ENCODE data around the gene SYCE1L.
A peak's percentile ranks its signal among the peaks of the same experiment; 100 is the strongest.

The SYCE1L gene

DNA sequence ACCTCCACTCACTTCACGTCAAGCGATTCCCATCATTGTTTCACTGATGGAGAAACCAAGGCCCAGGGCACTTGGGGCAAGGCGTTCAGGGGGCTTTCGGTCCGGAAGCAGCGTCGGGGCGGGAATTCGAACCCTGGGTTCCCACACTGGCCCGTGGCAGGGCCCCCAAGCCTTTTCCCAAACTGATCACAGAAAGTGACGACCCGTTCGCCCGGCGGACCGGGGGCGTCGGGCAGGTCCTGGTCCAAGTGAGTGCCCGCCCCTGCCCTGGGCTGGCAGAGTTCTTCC is 9.1 kb upstream of the SYCE1L start:
- no peak for DNase-seq (ENCODE audit: low read depth in 1 of 2, low spot score in 1 of 2)
- in situ Hi-C loops (cut with HindIII; ENCODE audit: low pct_unique_long_range_greater_than_20kb, low sequenced_read_pairs) = no loop called here
- TF ChIP-seq JUND (IDR thresholded peaks at IDR 0.05; ENCODE audit: low read depth) = no peak

- peak; percentile 98 to 99 for DNase-seq (ENCODE audit: low read depth in 1 of 2, low spot score in 1 of 2)
- TF ChIP-seq JUND (IDR thresholded peaks at IDR 0.05; ENCODE audit: low read depth) = no peak
- in situ Hi-C loops (cut with HindIII; ENCODE audit: low pct_unique_long_range_greater_than_20kb, low sequenced_read_pairs) = no loop called here
Observed at GRCh38 chr16:77190478-77191258, 8.5 kb upstream of the SYCE1L start, which contains the start of gene MON1B. Gene MON1B (plus strand): TSS chr16:77191190. CDS start chr16:77191486, 296 bp downstream.

DNA sequence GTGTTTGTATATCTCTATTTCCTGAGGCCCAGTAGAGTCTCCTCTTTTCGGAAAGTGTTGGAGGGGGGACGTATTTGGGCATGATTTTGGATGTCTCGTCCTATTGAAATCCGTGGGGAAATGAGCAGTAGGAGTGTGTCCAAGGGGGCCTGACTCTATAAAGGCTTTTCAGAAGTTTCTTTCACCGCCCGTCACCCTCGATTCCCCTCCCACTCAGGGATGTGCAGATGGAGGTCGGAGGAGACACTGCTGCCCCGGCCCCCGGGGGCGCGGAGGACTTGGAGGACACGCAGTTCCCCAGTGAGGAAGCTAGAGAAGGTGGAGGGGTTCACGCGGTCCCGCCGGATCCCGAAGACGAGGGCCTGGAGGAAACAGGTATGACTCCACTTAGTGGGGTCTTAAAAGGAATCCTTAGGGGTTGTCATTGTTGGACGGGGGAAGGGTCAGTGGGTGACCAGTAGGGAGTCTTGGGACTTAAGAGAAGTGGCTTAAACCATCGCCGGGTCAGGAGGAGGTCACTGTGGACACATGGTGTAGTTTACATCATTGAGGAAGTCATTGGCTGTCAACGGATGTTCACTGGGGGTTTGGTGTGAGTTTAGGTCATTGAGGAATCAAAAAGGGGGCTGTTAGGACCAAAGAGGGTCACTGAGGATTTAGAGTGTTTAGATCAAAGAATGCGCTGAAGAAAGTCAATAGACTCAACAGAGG is 7.8 kb upstream of the SYCE1L start:
- no peak for TF ChIP-seq JUND (IDR thresholded peaks at IDR 0.05; ENCODE audit: low read depth)
- in situ Hi-C loops (cut with HindIII; ENCODE audit: low pct_unique_long_range_greater_than_20kb, low sequenced_read_pairs) = no loop called here
- peak in 1 of 2 experiments; percentile 29 for DNase-seq (ENCODE audit: low read depth in 1 of 2, low spot score in 1 of 2)

GRCh38 chr16:77193377-77193776 is 5.8 kb upstream of the SYCE1L start:
- in situ Hi-C loops (cut with HindIII; ENCODE audit: low pct_unique_long_range_greater_than_20kb, low sequenced_read_pairs) = no loop called here
- no peak for DNase-seq (ENCODE audit: low read depth in 1 of 2, low spot score in 1 of 2)
- no peak for TF ChIP-seq JUND (IDR thresholded peaks at IDR 0.05; ENCODE audit: low read depth)

GRCh38 chr16:77194295-77195231 is 4.6 kb upstream of the SYCE1L start:
- DNase-seq (ENCODE audit: low read depth in 1 of 2, low spot score in 1 of 2) = no peak
- no peak for TF ChIP-seq JUND (IDR thresholded peaks at IDR 0.05; ENCODE audit: low read depth)
- in situ Hi-C loops (cut with HindIII; ENCODE audit: low pct_unique_long_range_greater_than_20kb, low sequenced_read_pairs) = no loop called here

DNA sequence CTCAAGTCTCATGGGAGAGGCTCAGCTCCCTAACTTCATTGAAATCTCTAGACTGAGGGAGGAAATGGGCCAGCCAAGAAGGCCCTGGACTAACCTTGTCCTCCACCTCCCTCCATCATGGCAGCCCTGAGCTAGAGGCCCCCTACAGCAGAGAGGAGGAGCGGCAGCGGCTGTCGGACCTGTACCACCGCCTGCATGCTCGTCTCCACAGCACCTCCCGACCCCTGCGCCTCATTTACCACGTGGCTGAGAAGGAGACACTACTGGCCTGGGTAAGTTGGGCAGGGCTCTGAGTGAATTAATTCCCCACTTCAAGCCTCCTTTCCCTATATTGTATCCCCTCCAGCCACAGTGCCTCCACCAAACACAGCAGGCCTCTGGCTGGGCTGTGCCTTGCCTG is 3.8 kb upstream of the SYCE1L start:
- TF ChIP-seq JUND (IDR thresholded peaks at IDR 0.05; ENCODE audit: low read depth) = no peak
- no peak for DNase-seq (ENCODE audit: low read depth in 1 of 2, low spot score in 1 of 2)
- in situ Hi-C loops (cut with HindIII; ENCODE audit: low pct_unique_long_range_greater_than_20kb, low sequenced_read_pairs) = no loop called here

DNA sequence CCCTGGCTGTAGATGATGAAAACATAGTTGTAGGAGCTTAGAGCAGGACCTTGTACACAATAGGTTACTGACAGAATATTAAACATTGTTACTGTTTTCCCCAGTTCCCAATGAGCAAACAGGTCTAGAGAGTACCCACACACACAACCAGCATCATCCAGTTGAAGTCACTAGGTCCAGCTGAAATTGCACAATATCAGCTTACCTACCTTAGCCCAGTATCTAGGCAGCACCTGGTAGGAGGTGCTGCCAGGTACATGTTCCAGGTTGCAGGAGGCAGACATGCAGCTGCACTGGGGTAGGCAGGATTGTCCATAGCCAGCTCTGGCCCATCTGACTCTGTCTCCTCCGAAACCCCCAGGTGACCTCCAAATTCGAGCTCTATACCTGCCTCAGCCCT is 1.5 kb upstream of the SYCE1L start:
- no peak for TF ChIP-seq JUND (IDR thresholded peaks at IDR 0.05; ENCODE audit: low read depth)
- in situ Hi-C loops (cut with HindIII; ENCODE audit: low pct_unique_long_range_greater_than_20kb, low sequenced_read_pairs) = no loop called here
- DNase-seq (ENCODE audit: low read depth in 1 of 2, low spot score in 1 of 2) = no peak

GRCh38 chr16:77206533-77206932 is 7.3 kb downstream of the SYCE1L start:
- TF ChIP-seq JUND (IDR thresholded peaks at IDR 0.05; ENCODE audit: low read depth) = no peak
- DNase-seq (ENCODE audit: low read depth in 1 of 2, low spot score in 1 of 2) = no peak
- in situ Hi-C loops (cut with HindIII; ENCODE audit: low pct_unique_long_range_greater_than_20kb, low sequenced_read_pairs) = no loop called here

DNA sequence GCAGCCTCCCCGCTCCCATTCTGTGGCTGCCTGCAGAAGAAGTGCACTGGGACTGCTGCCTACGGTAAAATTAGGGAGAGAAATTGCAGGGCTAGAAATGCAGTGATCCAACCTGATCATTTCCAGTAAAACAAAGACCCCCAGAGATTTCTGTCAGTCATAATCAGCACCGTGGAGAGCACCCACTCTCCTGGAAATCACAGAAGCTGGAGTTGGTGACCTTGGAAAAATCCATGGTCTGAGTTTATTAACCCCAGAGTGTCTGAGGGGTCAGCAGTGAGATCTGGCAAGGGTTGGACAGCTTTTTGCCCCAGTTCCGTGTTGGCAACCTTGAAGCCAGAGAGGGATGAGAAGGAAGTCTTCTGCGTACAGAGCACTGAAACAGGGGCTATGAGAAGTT is 7.8 kb downstream of the SYCE1L start:
- no peak for DNase-seq (ENCODE audit: low read depth in 1 of 2, low spot score in 1 of 2)
- in situ Hi-C loops (cut with HindIII; ENCODE audit: low pct_unique_long_range_greater_than_20kb, low sequenced_read_pairs) = no loop called here
- TF ChIP-seq JUND (IDR thresholded peaks at IDR 0.05; ENCODE audit: low read depth) = no peak

GRCh38 chr16:77208382-77208781 is 9.2 kb downstream of the SYCE1L start:
- no peak for DNase-seq (ENCODE audit: low read depth in 1 of 2, low spot score in 1 of 2)
- TF ChIP-seq JUND (IDR thresholded peaks at IDR 0.05; ENCODE audit: low read depth) = no peak
- in situ Hi-C loops (cut with HindIII; ENCODE audit: low pct_unique_long_range_greater_than_20kb, low sequenced_read_pairs) = no loop called here

DNA sequence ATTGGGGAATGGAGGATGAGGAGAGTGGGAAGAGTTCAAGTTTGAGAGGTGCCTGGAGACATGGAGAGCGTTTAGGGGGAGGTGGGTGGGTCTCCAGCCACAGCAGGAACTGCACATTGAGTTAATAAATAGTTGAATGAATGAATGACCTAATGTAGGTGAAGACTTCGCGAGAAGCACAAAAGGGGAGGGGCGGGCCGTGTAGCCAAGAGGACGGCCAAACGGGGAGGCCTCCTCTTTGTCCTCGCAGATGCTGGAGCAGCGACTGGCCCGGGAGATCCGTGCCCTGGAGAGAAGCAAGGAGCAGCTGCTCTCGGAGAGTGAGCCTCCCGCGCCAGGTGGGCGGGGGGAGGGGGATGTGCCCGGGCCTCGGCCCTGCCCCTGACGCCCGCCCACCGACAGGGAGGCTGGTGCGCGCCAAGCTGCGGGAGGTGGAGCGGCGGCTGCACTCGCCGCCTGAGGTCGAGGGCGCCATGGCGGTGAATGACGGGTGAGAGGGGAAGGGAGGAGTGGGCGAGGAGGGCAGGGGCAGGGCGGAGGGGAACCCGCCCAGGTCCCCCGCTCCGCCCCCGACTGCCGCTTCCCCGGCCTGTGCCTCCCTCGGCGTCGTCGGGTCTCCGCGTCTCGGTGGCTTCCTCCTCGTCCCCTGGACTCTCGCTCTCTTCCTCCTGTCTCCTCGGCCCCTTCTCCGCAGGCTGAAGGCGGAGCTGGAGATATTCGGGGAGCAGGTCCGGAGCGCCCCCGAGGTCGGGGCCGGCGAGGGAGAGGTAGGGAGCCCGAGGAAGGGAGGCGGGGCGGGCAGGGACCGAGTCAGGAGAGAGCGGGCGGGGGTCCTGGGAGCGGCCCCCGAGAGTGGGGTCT is 12.9 kb downstream of the SYCE1L start:
- no peak for DNase-seq (ENCODE audit: low read depth in 1 of 2, low spot score in 1 of 2)
- in situ Hi-C loops (cut with HindIII; ENCODE audit: low pct_unique_long_range_greater_than_20kb, low sequenced_read_pairs) = no loop called here
- no peak for TF ChIP-seq JUND (IDR thresholded peaks at IDR 0.05; ENCODE audit: low read depth)

All from T47D (cell line).